Heart left ventricle (tissue), 13 donors: ENCODE results near the gene BRD9.

Source experiments
- POLR2A ChIP-seq, 2 donors: fragments of 450-650 bp; IDR thresholded peaks; one replicate each; pipeline ENCODE4 v1.6.1; 2017; ENCODE audit warnings: antibody characterized with exemption in 2 of 2, mild to moderate bottlenecking in 2 of 2, moderate library complexity in 2 of 2
- TF ChIP-seq, protein P1 (sequence below), 12 donors: fragments of 200-600 bp; sonication (generic) in 4 of 12; IDR thresholded peaks; one replicate each; pipeline versions ENCODE4 v1.5.0 to v1.8.0; 2018 to 2022; ENCODE audit warnings: antibody characterized with exemption in 12 of 12, mild to moderate bottlenecking in 5 of 12
- donor health status: ischemic (EF 13 %, LVEDD 7.1; RV severe dilation, severe dysfunction).
- donor health status: DM: no; HTN: yes; CAD: no.
- donor health status: DM: no; HTN: no; CAD: no.
- donor health status: ischemic (EF 25% LVEDD 6.9; RV normal size, moderate dysfunction).
- donor health status: ischemic (EF 25% LVEDD 5.7; RV mildly dilated, moderate dysfunction).
- donor health status: ischemic (EF 35%, LVEDD 5.7; RV mildly dilated, moderate dysfunction).
- donor health status: nonischemic (EF 11% LVEDD 7.7; RV severe dilation, severe dysfunction).
- donor health status: DM: yes; HTN: yes; CAD: no.
- donor health status: PGD.
- donor health status: ischemic (EF 29% LVEDD 5.4; RV normal size, mild dysfunction).
- donor health status: nonischemic (EF 23%, LVEDD 6.1; RV moderate dilation, normal function).

DNA sequence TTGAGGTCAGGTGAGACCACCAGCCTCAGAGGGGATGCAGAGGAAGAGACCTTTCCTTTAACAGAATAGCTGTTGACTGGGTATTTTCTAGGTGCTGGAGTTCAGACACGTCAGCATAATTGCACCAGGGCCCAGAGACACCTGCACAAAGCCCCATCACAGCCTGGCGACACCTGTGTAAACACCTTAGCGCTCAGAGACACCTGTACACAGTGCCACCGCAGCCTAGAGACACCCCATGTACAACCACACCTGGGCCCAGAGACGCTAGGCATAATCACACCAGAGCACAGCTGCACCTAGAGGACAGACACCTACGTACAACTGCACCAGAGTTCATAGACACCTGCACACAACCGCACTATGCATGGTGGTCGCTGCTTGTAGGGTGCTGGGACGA, 1.1 kb upstream of the BRD9 start:
- TF ChIP-seq, protein P1, sequence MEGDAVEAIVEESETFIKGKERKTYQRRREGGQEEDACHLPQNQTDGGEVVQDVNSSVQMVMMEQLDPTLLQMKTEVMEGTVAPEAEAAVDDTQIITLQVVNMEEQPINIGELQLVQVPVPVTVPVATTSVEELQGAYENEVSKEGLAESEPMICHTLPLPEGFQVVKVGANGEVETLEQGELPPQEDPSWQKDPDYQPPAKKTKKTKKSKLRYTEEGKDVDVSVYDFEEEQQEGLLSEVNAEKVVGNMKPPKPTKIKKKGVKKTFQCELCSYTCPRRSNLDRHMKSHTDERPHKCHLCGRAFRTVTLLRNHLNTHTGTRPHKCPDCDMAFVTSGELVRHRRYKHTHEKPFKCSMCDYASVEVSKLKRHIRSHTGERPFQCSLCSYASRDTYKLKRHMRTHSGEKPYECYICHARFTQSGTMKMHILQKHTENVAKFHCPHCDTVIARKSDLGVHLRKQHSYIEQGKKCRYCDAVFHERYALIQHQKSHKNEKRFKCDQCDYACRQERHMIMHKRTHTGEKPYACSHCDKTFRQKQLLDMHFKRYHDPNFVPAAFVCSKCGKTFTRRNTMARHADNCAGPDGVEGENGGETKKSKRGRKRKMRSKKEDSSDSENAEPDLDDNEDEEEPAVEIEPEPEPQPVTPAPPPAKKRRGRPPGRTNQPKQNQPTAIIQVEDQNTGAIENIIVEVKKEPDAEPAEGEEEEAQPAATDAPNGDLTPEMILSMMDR (IDR thresholded peaks at IDR 0.05), result no peak
- TF ChIP-seq POLR2A (IDR thresholded peaks at IDR 0.05), result no peak
